ENCODE measurements around the gene AFF2. TPM values are rescaled to one million over a fixed set of nuclear protein-coding genes. Genes with fewer than 3 reads are reported as not detected.

The AFF2 gene
- total RNA-seq, 6 donors from 2014 or later = 6.1 to 17.4 (median 9.7) TPM

DNA sequence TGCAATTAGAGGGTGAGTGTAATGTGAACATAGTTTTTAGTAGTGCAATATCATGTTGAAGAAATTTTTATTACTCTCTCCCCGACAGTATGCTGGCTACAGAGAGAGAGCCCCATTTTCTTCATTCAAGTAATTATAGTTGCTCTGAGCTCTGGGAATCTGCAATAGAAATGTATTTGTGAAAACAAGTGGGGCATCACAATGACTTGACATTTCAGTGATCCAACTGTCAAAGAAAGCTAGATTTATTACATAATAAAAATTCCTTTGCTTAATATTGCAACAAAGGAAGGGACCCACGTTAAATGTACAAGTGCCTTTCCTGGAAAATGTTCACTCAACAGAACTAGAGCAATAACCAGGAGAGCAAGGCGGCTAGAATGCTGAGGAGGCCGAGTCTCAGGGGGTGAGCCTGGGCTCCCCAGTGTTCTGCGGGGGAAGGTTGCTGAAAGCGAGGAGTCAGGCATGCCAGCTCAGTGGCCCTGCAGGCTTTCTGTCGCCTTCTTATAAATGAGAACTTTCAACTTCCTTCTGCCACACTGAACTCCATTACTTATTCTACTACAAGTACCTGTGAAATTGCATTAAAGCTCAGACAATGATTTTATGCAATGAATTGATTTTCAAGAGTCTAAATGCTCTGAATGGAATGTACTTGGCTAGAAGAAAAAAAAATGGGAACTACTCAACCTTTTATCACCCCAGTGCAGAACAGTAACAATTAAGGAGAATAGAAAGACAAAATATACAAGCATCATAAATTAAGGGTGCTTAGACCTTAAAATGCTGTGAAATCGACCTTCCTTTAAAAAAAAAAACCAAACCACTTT, 476.4 kb downstream of the AFF2 start:
- Histone ChIP-seq H3K9me3 (no peaks in the 10 kb centered on the region), H3K27ac (no peak overlapping the region), H3K36me3 (no peaks in the 10 kb centered on the region), H3K4me3 (no peak overlapping the region), H3K4me1 (no peaks in the 10 kb centered on the region), H3K27me3 (no peaks in the 10 kb centered on the region)
- ATAC-seq (ENCODE audit: low FRiP score in 2 of 2) = no peak
- no peak for DNase-seq
- 59 to 66% methylated on average over 7 to 8 of the region's 8 CpGs for WGBS, 2 donors
- no peak for TF ChIP-seq POLR2AphosphoS5 (IDR thresholded peaks at IDR 0.05)
- no peak for TF ChIP-seq POLR2A (IDR thresholded peaks at IDR 0.05)
- TF ChIP-seq EP300 (IDR thresholded peaks at IDR 0.05) = no peak
- TF ChIP-seq, protein P1, sequence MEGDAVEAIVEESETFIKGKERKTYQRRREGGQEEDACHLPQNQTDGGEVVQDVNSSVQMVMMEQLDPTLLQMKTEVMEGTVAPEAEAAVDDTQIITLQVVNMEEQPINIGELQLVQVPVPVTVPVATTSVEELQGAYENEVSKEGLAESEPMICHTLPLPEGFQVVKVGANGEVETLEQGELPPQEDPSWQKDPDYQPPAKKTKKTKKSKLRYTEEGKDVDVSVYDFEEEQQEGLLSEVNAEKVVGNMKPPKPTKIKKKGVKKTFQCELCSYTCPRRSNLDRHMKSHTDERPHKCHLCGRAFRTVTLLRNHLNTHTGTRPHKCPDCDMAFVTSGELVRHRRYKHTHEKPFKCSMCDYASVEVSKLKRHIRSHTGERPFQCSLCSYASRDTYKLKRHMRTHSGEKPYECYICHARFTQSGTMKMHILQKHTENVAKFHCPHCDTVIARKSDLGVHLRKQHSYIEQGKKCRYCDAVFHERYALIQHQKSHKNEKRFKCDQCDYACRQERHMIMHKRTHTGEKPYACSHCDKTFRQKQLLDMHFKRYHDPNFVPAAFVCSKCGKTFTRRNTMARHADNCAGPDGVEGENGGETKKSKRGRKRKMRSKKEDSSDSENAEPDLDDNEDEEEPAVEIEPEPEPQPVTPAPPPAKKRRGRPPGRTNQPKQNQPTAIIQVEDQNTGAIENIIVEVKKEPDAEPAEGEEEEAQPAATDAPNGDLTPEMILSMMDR (IDR thresholded peaks at IDR 0.05) = no peak

DNA sequence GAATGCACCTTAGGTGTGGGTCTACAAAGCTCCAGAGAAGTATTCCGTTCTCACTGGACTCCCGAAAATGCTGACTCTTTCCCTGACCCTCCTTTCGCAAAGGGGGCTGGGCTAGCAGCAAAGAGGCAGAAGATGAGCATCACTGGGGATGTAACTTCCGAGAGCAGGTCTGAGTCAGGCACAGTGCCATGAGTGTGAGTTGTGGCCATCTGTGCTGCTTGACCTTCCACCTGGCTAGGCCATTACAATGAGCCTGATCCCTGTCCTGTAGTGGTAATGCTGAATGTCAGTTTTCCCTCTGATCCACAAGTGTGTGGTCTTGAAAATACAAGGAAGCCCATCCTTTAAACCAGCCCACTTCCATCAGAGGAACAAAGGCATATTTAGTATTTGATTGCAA, 479.4 kb downstream of the AFF2 start:
- TF ChIP-seq, protein P1 (IDR thresholded peaks at IDR 0.05) = no peak
- no peak for TF ChIP-seq POLR2A (IDR thresholded peaks at IDR 0.05)
- TF ChIP-seq POLR2AphosphoS5 (IDR thresholded peaks at IDR 0.05) = no peak
- no peak for TF ChIP-seq EP300 (IDR thresholded peaks at IDR 0.05)
- WGBS, 2 donors = 91 to 100% methylated on average over 4 of the region's 4 CpGs
- ATAC-seq (ENCODE audit: low FRiP score in 2 of 2) (no peak), DNase-seq (no peak)
- Histone ChIP-seq H3K27ac (no peak overlapping the region), H3K27me3 (no peaks in the 10 kb centered on the region), H3K36me3 (no peaks in the 10 kb centered on the region), H3K4me3 (no peak overlapping the region), H3K9me3 (no peaks in the 10 kb centered on the region), H3K4me1 (no peaks in the 10 kb centered on the region)

DNA sequence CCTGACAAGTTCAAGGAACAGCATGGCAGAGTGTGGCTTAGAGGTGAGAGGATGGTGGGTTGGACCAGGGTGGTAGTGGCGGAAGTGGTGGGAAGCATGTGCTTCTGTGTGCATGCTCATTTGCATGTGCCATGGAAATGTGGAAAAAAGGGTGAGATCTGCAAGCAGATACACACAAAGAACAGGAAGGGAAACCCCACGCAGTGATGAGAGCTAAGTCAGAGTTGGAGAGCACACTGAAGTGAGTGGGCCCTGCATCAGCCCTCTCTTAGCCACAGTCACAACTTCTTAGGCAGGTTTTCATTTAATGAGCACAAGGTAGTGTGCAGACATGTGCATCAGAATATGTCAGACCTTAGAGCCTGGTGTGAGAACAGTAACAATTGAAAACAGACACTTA, 483.8 kb downstream of the AFF2 start:
- Histone ChIP-seq H3K4me1 (no peaks in the 10 kb centered on the region), H3K36me3 (no peaks in the 10 kb centered on the region), H3K27me3 (no peaks in the 10 kb centered on the region), H3K9me3 (no peaks in the 10 kb centered on the region), H3K27ac (no peak overlapping the region), H3K4me3 (no peak overlapping the region)
- ATAC-seq (ENCODE audit: low FRiP score in 2 of 2) = no peak
- no peak for TF ChIP-seq EP300 (IDR thresholded peaks at IDR 0.05)
- no peak for TF ChIP-seq POLR2A (IDR thresholded peaks at IDR 0.05)
- TF ChIP-seq, protein P1 (IDR thresholded peaks at IDR 0.05) = no peak
- TF ChIP-seq POLR2AphosphoS5 (IDR thresholded peaks at IDR 0.05) = no peak
- WGBS, 2 donors = 58 to 94% methylated on average over 2 of the region's 2 CpGs
- DNase-seq = no peak

DNA sequence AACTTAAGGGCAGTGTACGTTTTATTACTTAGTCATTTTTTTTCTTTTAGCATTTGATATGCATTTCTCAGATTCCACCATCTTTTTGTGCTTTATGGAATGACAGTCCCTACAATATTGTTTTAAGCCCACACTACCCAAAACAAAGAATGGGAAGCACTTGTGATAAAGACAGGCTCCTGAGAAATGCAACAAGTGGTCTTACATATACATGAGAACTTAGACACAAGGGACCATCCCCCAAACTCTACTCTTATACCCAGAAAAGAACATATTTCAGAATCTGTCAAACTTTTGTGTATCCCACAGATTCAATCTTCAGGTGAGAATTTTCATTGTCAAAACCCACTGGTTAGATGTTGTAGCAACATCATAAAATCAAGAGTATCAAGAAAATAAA, 491.1 kb downstream of the AFF2 start:
- 50 to 65% methylated on average over 1 of the region's 1 CpG for WGBS, 2 donors
- Histone ChIP-seq H3K27ac (no peak overlapping the region), H3K36me3 (no peaks in the 10 kb centered on the region), H3K9me3 (no peaks in the 10 kb centered on the region), H3K4me1 (no peaks in the 10 kb centered on the region), H3K4me3 (no peak overlapping the region), H3K27me3 (no peaks in the 10 kb centered on the region)
- TF ChIP-seq, protein P1 (IDR thresholded peaks at IDR 0.05) = no peak
- ATAC-seq (ENCODE audit: low FRiP score in 2 of 2) (no peak), DNase-seq (no peak)

DNA sequence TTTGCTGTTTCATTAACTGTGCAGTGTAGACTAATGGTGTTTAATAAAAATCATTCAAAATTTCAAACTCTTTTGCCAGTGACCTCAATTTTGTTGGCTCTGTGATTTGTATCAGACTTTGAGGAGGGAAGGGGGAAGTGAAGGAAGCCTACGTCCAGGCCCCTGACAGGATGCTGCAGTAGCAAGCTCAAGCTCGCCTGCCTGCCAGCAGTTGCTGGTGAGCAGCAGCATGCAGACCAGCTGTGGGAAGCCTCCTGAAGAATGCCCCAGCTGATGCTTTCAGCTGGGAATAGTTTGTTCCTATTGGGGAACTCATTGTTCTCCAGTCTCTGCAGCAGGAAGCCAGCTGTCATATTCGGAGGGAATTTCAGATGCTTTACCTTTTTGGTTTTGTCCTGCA, 495.2 kb downstream of the AFF2 start:
- DNase-seq (no peak), ATAC-seq (ENCODE audit: low FRiP score in 2 of 2) (no peak)
- TF ChIP-seq POLR2AphosphoS5 (IDR thresholded peaks at IDR 0.05) = no peak
- TF ChIP-seq EP300 (IDR thresholded peaks at IDR 0.05) = no peak
- no peak for TF ChIP-seq POLR2A (IDR thresholded peaks at IDR 0.05)
- TF ChIP-seq, protein P1 (IDR thresholded peaks at IDR 0.05) = no peak
- Histone ChIP-seq H3K36me3 (no peaks in the 10 kb centered on the region), H3K9me3 (no peaks in the 10 kb centered on the region), H3K4me3 (no peak overlapping the region), H3K27ac (no peak overlapping the region), H3K4me1 (no peaks in the 10 kb centered on the region), H3K27me3 (no peaks in the 10 kb centered on the region)
- 51 to 69% methylated on average over 2 to 3 of the region's 3 CpGs for WGBS, 2 donors

All from upper lobe of left lung (tissue), 6 donors.